ENCODE results near the gene COMMD8.

GRCh38 chr4:47469951-47470350 is 6.4 kb upstream of the COMMD8 start:
- TF ChIP-seq CTCF (IDR thresholded peaks at IDR 0.05) = no peak
- TF ChIP-seq POLR2A (IDR thresholded peaks at IDR 0.05) = no peak
